Mammary epithelial cell (primary cell): Measurements from ENCODE around the gene PHACTR2.

Experiments
- CTCF ChIP-seq, 2 donors: IDR thresholded peaks in 1 of 2; conservative IDR thresholded peaks in 1 of 2; 2 replicates each; pipeline ENCODE4 v1.5.1; 2011 to 2012; ENCODE audit warnings: inconsistent platforms in 2 of 2, low read length in 2 of 2, mild to moderate bottlenecking in 2 of 2, control low read depth in 1 of 2, low read depth in 1 of 2; ENCODE audit not compliant: insufficient read depth in 1 of 2; ENCODE audit errors: extremely low read depth in 1 of 2
- EZH2 ChIP-seq: IDR thresholded peaks from 2 replicates; pipeline ENCODE4 v1.6.1; 2012; ENCODE audit warnings: low read length, inconsistent platforms, borderline replicate concordance

GRCh38 chr6:143708889-143709288, 31.1 kb downstream of the PHACTR2 start:
- TF ChIP-seq CTCF (conservative IDR thresholded peaks at IDR 0.05 in 1 of 2, IDR thresholded peaks at IDR 0.05 in 1 of 2; ENCODE audit: extremely low read depth in 1 of 2, insufficient read depth in 1 of 2, low read depth in 1 of 2, low read length in 2 of 2) = no peak
- TF ChIP-seq EZH2 = no peak
